K562 (cell line): ENCODE results near the gene CD151. TPM values are rescaled to one million over a fixed set of nuclear protein-coding genes. Genes with fewer than 3 reads are reported as not detected.

Experiments used
- ATF1 ChIP-seq, 2 experiments: fragments of 450-650 bp in 1 of 2; IDR thresholded peaks; 2 replicates each; pipeline ENCODE4 v1.6.1; 2016; ENCODE audit warnings: missing compliant biosample characterization in 1 of 2, missing genetic modification characterization in 1 of 2
- BRD4 ChIP-seq: fragments of 200-600 bp; sonication (generic); IDR thresholded peaks from 2 replicates; pipeline ENCODE4 v1.6.1; 2017; ENCODE audit warnings: inconsistent platforms
- CBX1 ChIP-seq: sonication (generic); IDR thresholded peaks from 2 replicates; pipeline ENCODE4 v1.6.1; 2016; ENCODE audit warnings: antibody characterized with exemption, low read depth, mild to moderate bottlenecking
- CREM ChIP-seq: IDR thresholded peaks from 2 replicates; pipeline ENCODE4 v1.6.1; 2014; ENCODE audit warnings: antibody characterized with exemption, low read depth
- CTBP1 ChIP-seq: fragments of 450-650 bp; IDR thresholded peaks from 2 replicates; pipeline ENCODE4 v1.6.1; 2016; ENCODE audit warnings: borderline replicate concordance
- FIP1L1 ChIP-seq: fragments of 200-400 bp; formaldehyde crosslinking; IDR thresholded peaks from 2 replicates; pipeline ENCODE4 v1.6.1; 2018; ENCODE audit warnings: mild to moderate bottlenecking, low read depth, low read length; ENCODE audit not compliant: poor library complexity, severe bottlenecking
- GTF2E2 ChIP-seq: fragments of 200-800 bp; sonication (Bioruptor generic); IDR thresholded peaks from 2 replicates; pipeline ENCODE4 v1.6.1; 2016; ENCODE audit warnings: missing genetic modification characterization, missing compliant biosample characterization
- MAZ ChIP-seq, 2 experiments: fragments of 450-650 bp in 1 of 2; sonication (generic) in 1 of 2; formaldehyde crosslinking; IDR thresholded peaks in 1 of 2; conservative IDR thresholded peaks in 1 of 2; 2 replicates each; pipeline versions ENCODE4 v1.4.0 to v1.5.0; 2020; ENCODE audit warnings: mild to moderate bottlenecking in 1 of 2, missing genetic modification reagents in 1 of 2
- NONO ChIP-seq, 2 experiments: fragments of 200-400 bp in 1 of 2; fragments of 450-650 bp in 1 of 2; formaldehyde crosslinking in 1 of 2; IDR thresholded peaks; 2 replicates each; pipeline ENCODE4 v1.6.1; 2017; ENCODE audit warnings: low read depth in 2 of 2, mild to moderate bottlenecking in 2 of 2, moderate library complexity in 2 of 2, low read length in 1 of 2
- PCBP1 ChIP-seq: fragments of 200-400 bp; formaldehyde crosslinking; IDR thresholded peaks from 2 replicates; pipeline ENCODE4 v1.6.1; 2018; ENCODE audit warnings: mild to moderate bottlenecking, low read depth, low read length; ENCODE audit not compliant: poor library complexity, severe bottlenecking
- RBFOX2 ChIP-seq: fragments of 200-400 bp; formaldehyde crosslinking; IDR thresholded peaks from 2 replicates; pipeline ENCODE4 v1.6.1; 2017; ENCODE audit warnings: low read depth, mild to moderate bottlenecking, low read length, moderate library complexity
- RBM22 ChIP-seq: fragments of 200-400 bp; formaldehyde crosslinking; IDR thresholded peaks from 2 replicates; pipeline ENCODE4 v1.6.1; 2018; ENCODE audit warnings: low read length, low read depth; ENCODE audit not compliant: poor library complexity, severe bottlenecking
- SAFB2 ChIP-seq: fragments of 200-400 bp; formaldehyde crosslinking; IDR thresholded peaks from 2 replicates; pipeline ENCODE4 v1.6.1; 2018; ENCODE audit warnings: borderline replicate concordance, low read length, low read depth, moderate library complexity; ENCODE audit not compliant: severe bottlenecking
- SIN3B ChIP-seq: fragments of 450-650 bp; IDR thresholded peaks from 2 replicates; pipeline ENCODE4 v1.6.1; 2017; ENCODE audit warnings: low read depth, mild to moderate bottlenecking, moderate library complexity
- SP2 ChIP-seq: IDR thresholded peaks from 2 replicates; pipeline ENCODE4 v1.6.1; 2011; ENCODE audit warnings: mild to moderate bottlenecking, low read depth, low read length, moderate library complexity; ENCODE audit not compliant: poor library complexity, severe bottlenecking; ENCODE audit errors: extremely low read depth
- TARDBP ChIP-seq: fragments of 450-650 bp; IDR thresholded peaks from 2 replicates; pipeline ENCODE4 v1.6.1; 2016
- TEAD4 ChIP-seq, 2 experiments: sonication (generic) in 1 of 2; formaldehyde crosslinking in 1 of 2; IDR thresholded peaks; 2 replicates each; pipeline versions ENCODE4 v1.6.1 to v1.8.0; 2012 to 2022; ENCODE audit warnings: borderline replicate concordance in 1 of 2, inconsistent platforms in 1 of 2, low read length in 1 of 2, mild to moderate bottlenecking in 1 of 2, missing genetic modification reagents in 1 of 2
- ZBTB17 ChIP-seq: fragments of 450-650 bp; formaldehyde crosslinking; IDR thresholded peaks from 2 replicates; pipeline ENCODE4 v1.4.0; 2020; ENCODE audit warnings: mild to moderate bottlenecking
- polyA plus RNA-seq, 8 experiments: library from polyadenylated mRNA; depleted of rRNA in 4 of 8; stranded (reverse) in 5 of 8; unstranded in 3 of 8; fragments of >200 nt; fragmentation: Nextera tagmentation in 2 of 8; fragmentation: Illumina TruSeq in 1 of 8; extraction: Ambion mirVana in 2 of 8; extraction: Trizol in 1 of 8; gene quantifications; 2 replicates each; pipeline versions ENCODE4 v1.2.1 to v1.2.3, GENCODE V29; 2011 to 2014; ENCODE audit warnings: inconsistent platforms in 1 of 8, missing spikeins in 1 of 8
- total RNA-seq, 7 experiments: library from RNA; depleted of rRNA in 6 of 7; stranded (reverse); fragments of >200 nt in 6 of 7; fragmentation: Illumina TruSeq in 2 of 7; extraction: Trizol in 2 of 7; gene quantifications; 2 replicates each; pipeline versions ENCODE4 v1.2.1 to v1.2.3, GENCODE V29; 2011 to 2021; ENCODE audit warnings: low replicate concordance in 1 of 7
- TF ChIP-seq, protein P1 (sequence below): sonication (generic); formaldehyde crosslinking; IDR thresholded peaks from 2 replicates; pipeline ENCODE4 v1.9.0; 2022; ENCODE audit warnings: mild to moderate bottlenecking, missing genetic modification reagents
- TF ChIP-seq, protein P2 (sequence below): conservative IDR thresholded peaks from 2 replicates; pipeline ENCODE4 v1.6.1; 2011; ENCODE audit warnings: low read depth, mild to moderate bottlenecking, low read length; ENCODE audit not compliant: control insufficient read depth
- TF ChIP-seq, protein P3 (sequence below), 3 experiments: fragments of 200-800 bp in 1 of 3; fragments of 250-450 bp in 1 of 3; fragments of 450-650 bp in 1 of 3; sonication (Bioruptor Pico) in 1 of 3; sonication (Bioruptor generic) in 1 of 3; formaldehyde crosslinking in 1 of 3; IDR thresholded peaks; 2 replicates each; pipeline versions ENCODE4 v1.6.1 to v1.8.0; 2016 to 2022; ENCODE audit warnings: mild to moderate bottlenecking in 2 of 3, missing genetic modification characterization in 2 of 3, missing compliant biosample characterization in 1 of 3, moderate library complexity in 1 of 3

CD151 gene
- total and polyA plus RNA-seq, 9 of the 15 experiments (the other 6 are each of a cell fraction or from before 2014, with no cell fraction given), result 2.3 to 187 (median 140) TPM

DNA sequence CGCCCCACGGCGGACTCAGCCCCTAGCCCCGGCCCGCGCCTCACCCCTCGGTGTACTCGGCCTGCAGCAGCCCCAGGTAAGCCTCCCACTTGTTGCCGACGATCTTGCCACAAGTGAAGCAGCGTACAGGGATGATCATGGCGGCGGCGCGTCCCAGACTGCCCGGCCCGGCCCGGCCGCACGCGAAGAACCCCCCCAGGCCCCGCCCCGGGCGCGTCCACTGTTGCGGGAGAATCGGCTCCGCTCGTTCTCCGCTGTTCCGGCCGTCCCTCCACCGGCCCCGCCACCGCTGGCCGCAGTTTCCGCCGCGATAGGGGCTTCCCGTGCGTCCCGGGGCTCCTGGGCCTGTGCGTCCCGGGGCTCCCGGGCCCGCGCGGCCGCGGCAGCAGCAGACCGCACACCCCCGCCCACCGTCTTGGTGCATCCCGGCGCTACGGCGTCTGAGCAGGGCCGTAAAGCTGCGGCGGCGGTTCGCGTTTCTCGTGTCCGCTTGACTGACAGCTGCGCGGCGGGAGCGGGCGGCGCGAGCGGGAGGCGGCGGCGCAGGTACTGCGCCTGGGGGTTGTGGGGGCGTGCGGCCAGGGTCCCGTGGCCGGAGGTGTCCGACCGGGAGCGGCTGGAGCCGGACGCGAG is 9.7 kb downstream of the CD151 start, which contains the start of the genes POLR2L and TSPAN4 (continued):
- 0 out of 2 replicates have a peak, but pooled peaks have one; percentile 52 for TF ChIP-seq GTF2E2 (tag)
- peak; percentile 91 for TF ChIP-seq PCBP1
- TF ChIP-seq, protein P1, sequence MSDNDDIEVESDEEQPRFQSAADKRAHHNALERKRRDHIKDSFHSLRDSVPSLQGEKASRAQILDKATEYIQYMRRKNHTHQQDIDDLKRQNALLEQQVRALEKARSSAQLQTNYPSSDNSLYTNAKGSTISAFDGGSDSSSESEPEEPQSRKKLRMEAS (CRISPR knock-in tag), result peak; percentile 84
- no peak for TF ChIP-seq SAFB2
- TF ChIP-seq, protein P2, sequence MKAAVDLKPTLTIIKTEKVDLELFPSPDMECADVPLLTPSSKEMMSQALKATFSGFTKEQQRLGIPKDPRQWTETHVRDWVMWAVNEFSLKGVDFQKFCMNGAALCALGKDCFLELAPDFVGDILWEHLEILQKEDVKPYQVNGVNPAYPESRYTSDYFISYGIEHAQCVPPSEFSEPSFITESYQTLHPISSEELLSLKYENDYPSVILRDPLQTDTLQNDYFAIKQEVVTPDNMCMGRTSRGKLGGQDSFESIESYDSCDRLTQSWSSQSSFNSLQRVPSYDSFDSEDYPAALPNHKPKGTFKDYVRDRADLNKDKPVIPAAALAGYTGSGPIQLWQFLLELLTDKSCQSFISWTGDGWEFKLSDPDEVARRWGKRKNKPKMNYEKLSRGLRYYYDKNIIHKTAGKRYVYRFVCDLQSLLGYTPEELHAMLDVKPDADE, result peak; percentile 93
- peak; percentile 40; the same call in 1 of the 2 replicates for TF ChIP-seq ZBTB17 (CRISPR knock-in tag)
- TF ChIP-seq TEAD4 (IDR thresholded peaks at IDR 0.05; ENCODE audit: low read length), result no peak
- TF ChIP-seq TEAD4 (CRISPR knock-in tag; IDR thresholded peaks at IDR 0.05; ENCODE audit: borderline replicate concordance), result no peak
- TF ChIP-seq MAZ (CRISPR knock-in tag; conservative IDR thresholded peaks at IDR 0.05 in 1 of 2, IDR thresholded peaks at IDR 0.05 in 1 of 2), result peak; percentile 11 to 97; a peak in 3 of 4 replicates
- peak; percentile 83 for TF ChIP-seq CREM
- TF ChIP-seq CTBP1, result peak; percentile 96
- no peak for TF ChIP-seq ATF1 (CRISPR knock-in tag; IDR thresholded peaks at IDR 0.05)
- TF ChIP-seq ATF1 (tag; IDR thresholded peaks at IDR 0.05), result peak; percentile 83
- TF ChIP-seq RBM22, result no peak
- TF ChIP-seq SP2, result no peak
- peak; percentile 97 for TF ChIP-seq RBFOX2
- no peak for TF ChIP-seq BRD4
- TF ChIP-seq TARDBP, result peak; percentile 89
- TF ChIP-seq FIP1L1, result peak; percentile 74
- peak; percentile 75; the same call in 1 of the 2 replicates for TF ChIP-seq CBX1
- TF ChIP-seq SIN3B, result peak; percentile 88
- TF ChIP-seq, protein P3, sequence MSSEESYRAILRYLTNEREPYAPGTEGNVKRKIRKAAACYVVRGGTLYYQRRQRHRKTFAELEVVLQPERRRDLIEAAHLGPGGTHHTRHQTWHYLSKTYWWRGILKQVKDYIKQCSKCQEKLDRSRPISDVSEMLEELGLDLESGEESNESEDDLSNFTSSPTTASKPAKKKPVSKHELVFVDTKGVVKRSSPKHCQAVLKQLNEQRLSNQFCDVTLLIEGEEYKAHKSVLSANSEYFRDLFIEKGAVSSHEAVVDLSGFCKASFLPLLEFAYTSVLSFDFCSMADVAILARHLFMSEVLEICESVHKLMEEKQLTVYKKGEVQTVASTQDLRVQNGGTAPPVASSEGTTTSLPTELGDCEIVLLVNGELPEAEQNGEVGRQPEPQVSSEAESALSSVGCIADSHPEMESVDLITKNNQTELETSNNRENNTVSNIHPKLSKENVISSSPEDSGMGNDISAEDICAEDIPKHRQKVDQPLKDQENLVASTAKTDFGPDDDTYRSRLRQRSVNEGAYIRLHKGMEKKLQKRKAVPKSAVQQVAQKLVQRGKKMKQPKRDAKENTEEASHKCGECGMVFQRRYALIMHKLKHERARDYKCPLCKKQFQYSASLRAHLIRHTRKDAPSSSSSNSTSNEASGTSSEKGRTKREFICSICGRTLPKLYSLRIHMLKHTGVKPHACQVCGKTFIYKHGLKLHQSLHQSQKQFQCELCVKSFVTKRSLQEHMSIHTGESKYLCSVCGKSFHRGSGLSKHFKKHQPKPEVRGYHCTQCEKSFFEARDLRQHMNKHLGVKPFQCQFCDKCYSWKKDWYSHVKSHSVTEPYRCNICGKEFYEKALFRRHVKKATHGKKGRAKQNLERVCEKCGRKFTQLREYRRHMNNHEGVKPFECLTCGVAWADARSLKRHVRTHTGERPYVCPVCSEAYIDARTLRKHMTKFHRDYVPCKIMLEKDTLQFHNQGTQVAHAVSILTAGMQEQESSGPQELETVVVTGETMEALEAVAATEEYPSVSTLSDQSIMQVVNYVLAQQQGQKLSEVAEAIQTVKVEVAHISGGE (CRISPR knock-in tag; IDR thresholded peaks at IDR 0.05), result 0 out of 6 replicates have a peak, but pooled peaks of 1 of the 3 experiments have one; percentile 26
- TF ChIP-seq NONO (IDR thresholded peaks at IDR 0.05; ENCODE audit: low read depth in 2 of 2, low read length in 1 of 2), result peak; percentile 92 to 100
